ENCODE measurements around the gene DEFB124.
"Not testable (repeated sequence)": the region's sequence is repeated elsewhere in the genome, so short reads cannot be mapped to it uniquely, and the experiment has no call there.

Gene DEFB124

GRCh38 chr20:31474758-31475427 lies at the start of gene DEFB124, which contains the start of gene REM1:
DEFB124 (minus strand) TSS chr20:31475127; CDS start chr20:31473013, 2,114 bp downstream.
REM1 (plus strand) TSS chr20:31475288; CDS start chr20:31476446, 1,158 bp downstream.
- no peak for DNase-seq

GRCh38 chr20:31523361-31524283 lies 48.7 kb upstream of the DEFB124 start:
- DNase-seq, result no peak

GRCh38 chr20:31522731-31523130 lies 47.8 kb upstream of the DEFB124 start:
- no peak for DNase-seq

DNA sequence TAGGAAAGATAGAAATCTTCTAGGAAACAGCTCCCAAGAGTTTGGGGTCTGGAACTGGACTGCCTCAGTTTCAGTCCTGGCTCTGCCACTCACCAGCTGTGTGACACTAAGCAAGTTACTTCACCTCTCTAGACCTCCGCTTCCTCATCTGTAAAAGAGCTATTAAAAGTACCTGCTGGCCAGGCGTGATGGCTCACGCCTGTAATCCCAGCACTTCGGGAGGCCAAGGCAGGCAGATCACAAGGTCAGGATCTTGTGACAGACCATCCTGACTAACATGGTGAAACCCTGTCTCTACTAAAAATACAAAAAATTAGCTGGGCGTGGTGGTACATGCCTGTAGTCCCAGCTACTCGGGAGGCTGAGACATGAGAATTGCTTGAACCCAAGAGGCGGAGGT lies 46.3 kb upstream of the DEFB124 start:
- DNase-seq, result not testable (repeated sequence)

- DNase-seq, result no peak
These were observed 42.4 kb upstream of the DEFB124 start for GRCh38 chr20:31517373-31517772.

GRCh38 chr20:31516651-31517050 lies 41.7 kb upstream of the DEFB124 start:
- DNase-seq, result no peak

DNA sequence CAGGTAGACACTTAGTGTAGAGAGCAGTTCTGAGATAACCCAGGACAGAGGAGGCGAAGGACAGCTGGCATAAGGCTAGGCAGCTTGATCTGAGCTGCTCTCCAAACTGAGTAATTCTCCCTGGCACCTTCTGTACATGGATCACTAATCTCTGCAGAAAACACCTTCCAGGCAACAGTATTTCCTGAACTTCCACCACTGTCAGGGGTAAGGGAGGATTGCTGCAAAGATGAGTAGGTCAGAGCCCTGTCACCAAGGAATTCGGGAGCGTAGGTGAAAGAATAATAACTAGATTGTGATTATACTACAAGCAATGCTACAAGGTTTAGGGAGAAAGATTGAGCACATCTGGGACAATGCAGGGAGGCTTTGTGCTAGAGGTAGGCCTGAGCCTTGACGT lies 41.2 kb upstream of the DEFB124 start:
- DNase-seq, result no peak

GRCh38 chr20:31515775-31516107 lies 40.8 kb upstream of the DEFB124 start:
- DNase-seq, result no peak

DNA sequence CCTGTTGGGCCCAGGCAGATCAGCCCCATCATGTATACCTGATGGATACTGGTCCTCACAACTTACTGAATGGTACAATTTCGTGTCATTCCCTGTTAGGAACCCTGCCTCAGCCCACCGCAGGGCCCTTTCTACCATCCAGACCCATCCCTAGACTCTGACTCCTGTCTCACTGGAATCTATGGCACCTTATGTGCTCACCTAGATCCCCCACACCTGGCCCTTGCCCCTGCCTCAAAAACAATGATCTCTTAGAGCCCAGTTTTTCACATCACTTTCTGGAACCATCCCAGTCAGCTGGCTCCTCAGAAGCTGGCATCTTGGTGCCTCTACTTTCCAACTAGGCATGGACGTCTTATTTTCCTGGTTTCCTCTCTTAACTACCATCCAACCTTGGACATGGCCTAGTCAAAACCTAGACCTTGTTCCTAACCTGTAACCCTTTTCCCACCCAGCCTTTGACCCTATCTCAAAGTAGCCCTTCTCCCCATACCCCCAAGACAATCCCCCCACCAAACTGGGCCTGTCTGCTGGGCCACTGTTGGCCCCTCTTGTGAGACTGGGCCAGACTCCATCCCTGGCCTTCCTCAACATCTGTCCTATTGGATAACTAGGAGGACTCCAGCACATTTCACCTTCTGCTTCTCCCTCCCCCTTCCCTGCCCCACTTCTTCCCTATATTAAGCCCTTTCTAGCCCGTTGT lies 40.3 kb upstream of the DEFB124 start:
- DNase-seq, result no peak

GRCh38 chr20:31514154-31515071 lies 39.5 kb upstream of the DEFB124 start, which contains the start of gene HM13:
HM13 (plus strand) TSS chr20:31514442; CDS start chr20:31514552, 110 bp downstream.
- peak; percentile 83 for DNase-seq

- no peak for DNase-seq
These were observed 33.8 kb upstream of the DEFB124 start for GRCh38 chr20:31508517-31509244.

GRCh38 chr20:31505903-31506302 lies 31.0 kb upstream of the DEFB124 start:
- DNase-seq, result no peak

- peak; percentile 29 for DNase-seq
These were observed 28.2 kb upstream of the DEFB124 start for GRCh38 chr20:31502884-31503673.

DNA sequence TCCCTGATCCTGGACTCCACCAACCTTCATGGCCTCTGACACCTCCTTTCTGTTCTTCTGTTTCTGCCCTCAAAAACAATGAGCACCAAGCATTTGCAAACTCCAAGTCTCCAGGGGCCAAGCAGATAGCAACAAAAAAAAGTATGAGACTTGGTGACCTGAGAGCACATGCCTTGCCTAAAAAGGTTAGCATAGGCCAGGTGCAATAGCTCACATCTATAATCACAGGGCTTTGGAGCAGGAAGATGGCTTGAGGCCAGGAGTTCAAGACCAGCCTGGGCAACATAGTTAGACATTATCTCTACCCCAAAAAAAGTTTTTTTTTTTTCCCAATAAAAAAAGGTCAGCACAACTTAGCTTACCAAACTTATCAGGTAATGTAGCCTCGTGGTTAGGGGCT lies 25.6 kb upstream of the DEFB124 start:
- DNase-seq, result no peak

GRCh38 chr20:31497838-31498540 lies 23.1 kb upstream of the DEFB124 start:
- no peak for DNase-seq

DNA sequence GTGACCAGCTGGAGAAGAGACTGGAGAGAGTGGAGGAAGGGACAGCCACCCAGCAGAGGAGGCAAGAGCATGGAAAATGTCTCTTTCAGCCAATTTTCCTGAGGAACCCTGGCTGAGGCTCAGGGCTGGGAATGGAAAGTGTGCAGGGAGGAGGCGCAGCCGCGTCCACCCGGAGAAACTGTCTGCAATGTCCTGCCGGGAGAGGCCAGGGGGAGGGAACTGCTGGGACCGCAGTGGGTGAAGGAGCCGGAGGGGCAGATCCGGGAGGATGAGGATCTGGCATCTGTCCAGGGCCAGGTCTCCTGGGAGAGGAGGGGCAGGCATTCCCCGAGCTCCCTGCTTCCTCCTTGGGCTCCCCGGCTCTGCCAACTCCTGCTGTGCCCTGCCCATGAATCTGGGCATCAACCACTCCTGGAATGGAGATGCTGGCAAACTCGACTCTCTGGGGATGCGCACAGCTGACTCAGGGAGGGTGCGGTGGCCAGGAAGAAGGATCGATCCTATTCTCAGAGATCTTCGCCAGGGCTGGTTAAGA lies 21.9 kb upstream of the DEFB124 start:
- DNase-seq, result no peak

DNA sequence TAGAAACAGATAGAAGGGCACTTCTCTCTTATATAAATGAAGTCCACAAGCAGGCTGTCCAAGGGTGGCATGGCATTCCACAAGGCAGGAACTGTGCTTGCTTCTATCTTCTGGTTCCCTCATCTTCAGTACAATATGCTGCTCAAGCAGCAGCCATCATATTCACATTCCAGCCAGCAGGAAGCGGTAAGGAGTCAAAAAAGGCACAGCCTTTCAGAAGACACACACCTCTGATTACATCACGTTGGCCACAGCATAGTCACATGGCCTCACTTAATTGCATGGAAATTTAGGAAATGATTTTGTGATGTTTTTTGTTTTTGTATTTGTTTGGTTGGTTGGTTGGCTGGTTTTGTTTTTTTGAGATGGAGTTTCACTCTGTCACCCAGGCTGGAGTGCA lies 19.2 kb upstream of the DEFB124 start:
- DNase-seq, result no peak

DNA sequence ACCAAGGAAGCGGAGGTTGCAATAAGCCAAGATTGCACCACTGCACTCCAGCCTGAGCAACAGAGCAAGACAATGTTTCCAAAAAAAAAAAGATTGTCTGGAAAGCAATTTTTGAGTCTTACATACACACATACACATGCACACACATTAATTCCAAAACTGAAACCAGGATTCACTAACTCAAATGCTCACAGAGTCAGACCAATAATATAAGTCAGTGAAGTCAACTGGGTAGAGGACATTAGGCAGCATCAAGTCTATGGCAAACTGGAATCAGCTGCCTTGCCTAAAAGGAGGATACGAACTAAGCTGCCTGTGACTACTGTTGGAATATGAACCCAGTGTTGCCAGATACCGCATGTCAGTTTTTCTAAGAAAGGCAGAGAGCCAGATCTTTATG lies 15.8 kb upstream of the DEFB124 start:
- DNase-seq, result no peak

DNA sequence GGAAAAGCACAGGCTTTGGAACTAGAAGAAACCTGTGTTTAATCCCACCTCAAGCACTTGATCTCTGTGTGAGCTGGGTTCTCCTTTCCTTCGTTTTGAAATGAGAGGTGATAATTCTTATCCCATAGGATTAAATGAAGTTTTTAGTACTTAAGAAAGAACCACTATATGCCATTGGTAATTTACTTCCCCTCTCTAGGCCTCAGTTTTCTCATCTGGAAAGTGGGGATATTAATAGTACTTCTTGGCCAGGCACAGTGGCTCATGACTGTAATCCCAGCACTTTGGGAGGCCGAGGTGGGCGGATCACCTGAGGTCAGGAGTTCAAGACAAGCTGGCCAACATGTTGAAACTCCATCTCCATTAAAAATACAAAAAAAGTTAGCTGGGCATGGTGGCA lies 14.2 kb upstream of the DEFB124 start:
- DNase-seq, result no peak

DNA sequence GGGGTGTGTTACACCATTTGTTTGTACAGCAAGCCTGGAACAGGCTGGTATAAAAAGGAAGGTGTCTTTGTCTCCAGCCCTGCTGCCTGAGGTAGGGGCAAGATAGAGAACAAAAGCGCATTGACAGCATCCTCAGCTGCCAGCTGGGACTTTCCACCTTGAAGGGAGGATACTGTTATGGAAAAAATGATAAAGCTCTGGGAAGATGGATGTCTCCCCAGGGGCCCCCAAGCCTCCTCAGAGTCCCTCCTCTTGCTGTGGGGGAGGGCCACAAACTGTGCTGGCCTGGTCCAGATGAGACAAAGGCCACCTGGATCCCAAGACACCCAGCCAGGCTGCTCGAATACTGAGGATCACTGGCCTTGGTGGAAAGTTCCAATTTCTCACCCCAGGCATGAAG lies 13.2 kb upstream of the DEFB124 start:
- no peak for DNase-seq
